Fibroblast of skin of right quadriceps (primary cell): ENCODE measurements around the gene TOP3A.

Experiments
- DNase-seq: peaks from one replicate; pipeline ENCODE4 v3.0.0-alpha.2; 2013

TOP3A gene

GRCh38 chr17:18270046-18270931 is 44.5 kb downstream of the TOP3A start:
- no peak for DNase-seq

GRCh38 chr17:18267927-18268711 is 46.7 kb downstream of the TOP3A start:
- peak; percentile 65 for DNase-seq

GRCh38 chr17:18267366-18267765 is 47.4 kb downstream of the TOP3A start:
- DNase-seq: no peak

- DNase-seq: no peak
Measured at GRCh38 chr17:18263885-18264682, 50.7 kb downstream of the TOP3A start.

GRCh38 chr17:18262641-18263040 is 52.2 kb downstream of the TOP3A start:
- DNase-seq: no peak

GRCh38 chr17:18262111-18262510 is 52.7 kb downstream of the TOP3A start:
- no peak for DNase-seq

- DNase-seq: no peak
Measured at GRCh38 chr17:18261659-18262058, 53.1 kb downstream of the TOP3A start.

- DNase-seq: peak; percentile 21
Measured at GRCh38 chr17:18261146-18261515, 53.7 kb downstream of the TOP3A start.

GRCh38 chr17:18260332-18261145 is 54.3 kb downstream of the TOP3A start, which contains the start of gene MIEF2:
Gene MIEF2, plus strand, starts transcription at chr17:18260662. Its CDS starts 2,059 bp downstream, at chr17:18262721.
- peak; percentile 91 for DNase-seq

- peak; percentile 39 for DNase-seq
Measured at GRCh38 chr17:18259621-18260331, 55.0 kb downstream of the TOP3A start.

- DNase-seq: peak; percentile 16
Measured at GRCh38 chr17:18258356-18259038, 56.3 kb downstream of the TOP3A start, which contains the start of gene FLII. Gene FLII, minus strand, starts transcription at chr17:18258738. Its CDS starts 48 bp downstream, at chr17:18258690.

- DNase-seq: peak; percentile 20
Measured at GRCh38 chr17:18257982-18258355, 56.8 kb downstream of the TOP3A start.

GRCh38 chr17:18257268-18257981 is 57.4 kb downstream of the TOP3A start:
- no peak for DNase-seq

- DNase-seq: no peak
Measured at GRCh38 chr17:18256776-18257175, 58.0 kb downstream of the TOP3A start.

- DNase-seq: no peak
Measured at GRCh38 chr17:18256351-18256750, 58.4 kb downstream of the TOP3A start.

- DNase-seq: no peak
Measured at GRCh38 chr17:18254888-18255649, 59.7 kb downstream of the TOP3A start.

GRCh38 chr17:18253947-18254821 is 60.6 kb downstream of the TOP3A start:
- DNase-seq: no peak

- DNase-seq: no peak
Measured at GRCh38 chr17:18253187-18253884, 61.5 kb downstream of the TOP3A start.
